CD8-positive, alpha-beta memory T cell (primary cell): Measurements from ENCODE around the gene LHFPL6. TPM values are rescaled to one million over a fixed set of nuclear protein-coding genes. Genes with fewer than 3 reads are reported as not detected.

Source experiments
- CTCF ChIA-PET: fragments of 350-600 bp; sonication (Branson Sonifier 250); formaldehyde crosslinking; loops from one replicate; lab custom pipeline; 2021; ENCODE audit warnings: antibody characterized with exemption; lab: Charles Lee
- POLR2A ChIA-PET: fragments of 350-600 bp; sonication (Branson Sonifier 250); formaldehyde crosslinking; loops from one replicate; lab custom pipeline; 2021; ENCODE audit warnings: antibody characterized with exemption; lab: Charles Lee
- DNase-seq, 5 donors: peaks; one replicate each; pipeline versions ENCODE4 v3.0.0 to v3.0.0-alpha.2; 2020 to 2022; ENCODE audit warnings: mixed read lengths in 1 of 5
- H3K27ac ChIP-seq: one replicate; pipeline ENCODE4 v1.7.0; 2013; ENCODE audit warnings: low read depth, mild to moderate bottlenecking, low read length, moderate library complexity
- H3K27me3 ChIP-seq: 2 replicates; pipeline ENCODE4 v1.7.0; 2013; ENCODE audit warnings: low read length, mild to moderate bottlenecking; ENCODE audit not compliant: insufficient read depth, poor library complexity, severe bottlenecking
- H3K36me3 ChIP-seq: 2 replicates; pipeline ENCODE4 v1.7.0; 2013; ENCODE audit warnings: mild to moderate bottlenecking, low read length, moderate library complexity; ENCODE audit not compliant: insufficient read depth
- H3K4me1 ChIP-seq: 2 replicates; pipeline ENCODE4 v1.7.0; 2013; ENCODE audit warnings: mild to moderate bottlenecking, low read length, moderate library complexity; ENCODE audit not compliant: insufficient read depth
- H3K4me3 ChIP-seq: 2 replicates; pipeline ENCODE4 v1.7.0; 2013; ENCODE audit warnings: mild to moderate bottlenecking, low read length
- H3K9me3 ChIP-seq: 2 replicates; pipeline ENCODE4 v1.7.0; 2013; ENCODE audit warnings: mild to moderate bottlenecking, low read length
- H3K27ac Mint-ChIP-seq, 8 donors: one replicate each; pipeline ENCODE4 v1.8.0; 2020 to 2021; ENCODE audit warnings: mixed read lengths in 8 of 8, mild to moderate bottlenecking in 6 of 8, inconsistent platforms in 3 of 8, moderate library complexity in 3 of 8
- H3K27me3 Mint-ChIP-seq, 2 donors: one replicate each; pipeline ENCODE4 v1.8.0; 2020 to 2021; ENCODE audit warnings: mixed read lengths in 2 of 2, mild to moderate bottlenecking in 1 of 2, moderate library complexity in 1 of 2
- H3K36me3 Mint-ChIP-seq, 3 donors: one replicate each; pipeline ENCODE4 v1.8.0; 2020 to 2021; ENCODE audit warnings: mixed read lengths in 3 of 3, inconsistent platforms in 1 of 3, mild to moderate bottlenecking in 1 of 3
- H3K4me1 Mint-ChIP-seq, 3 donors: one replicate each; pipeline ENCODE4 v1.8.0; 2020 to 2021; ENCODE audit warnings: mixed read lengths in 3 of 3, inconsistent platforms in 1 of 3, mild to moderate bottlenecking in 1 of 3
- H3K4me3 Mint-ChIP-seq, 7 donors: one replicate each; pipeline ENCODE4 v1.8.0; 2020 to 2021; ENCODE audit warnings: mixed read lengths in 7 of 7, mild to moderate bottlenecking in 6 of 7, moderate library complexity in 4 of 7, inconsistent platforms in 2 of 7
- H3K9me3 Mint-ChIP-seq, 5 donors: one replicate each; pipeline ENCODE4 v1.8.0; 2020 to 2022; ENCODE audit warnings: mixed read lengths in 5 of 5, mild to moderate bottlenecking in 3 of 5, moderate library complexity in 2 of 5, inconsistent platforms in 1 of 5
- polyA plus RNA-seq: library from polyadenylated mRNA; unstranded; fragments of 300-500 nt; fragmentation: Illumina TruSeq; gene quantifications from one replicate; pipeline ENCODE4 v1.2.3, GENCODE V29; 2021
- total RNA-seq, 2 experiments: library from RNA; stranded (reverse); gene quantifications; one replicate each; pipeline ENCODE4 v1.2.3, GENCODE V29; 2021

Gene LHFPL6
- total and polyA plus RNA-seq, 3 experiments from 2014 or later, result 5.9 to 6.4 TPM; not detected in 1

GRCh38 chr13:39411511-39411910, 191.5 kb downstream of the LHFPL6 start:
- H3K27ac Mint-ChIP-seq, result no peak overlapping the region
- H3K4me1 Mint-ChIP-seq, result no peaks in the 10 kb centered on the region
- H3K27me3 Mint-ChIP-seq, result peaks cover 0 to 34% of the 10 kb centered on the region in 2 donors
- Histone ChIP-seq H3K36me3 (no peaks in the 10 kb centered on the region), H3K4me3 (no peak overlapping the region), H3K9me3 (no peaks in the 10 kb centered on the region), H3K4me1 (no peaks in the 10 kb centered on the region), H3K27me3 (no peaks in the 10 kb centered on the region), H3K27ac (no peak overlapping the region)
- POLR2A ChIA-PET, result no interaction called here
- H3K4me3 Mint-ChIP-seq, result no peak overlapping the region
- CTCF ChIA-PET, result no interaction called here
- no peaks in the 10 kb centered on the region for H3K36me3 Mint-ChIP-seq
- no peaks in the 10 kb centered on the region for H3K9me3 Mint-ChIP-seq
- DNase-seq, result no peak

GRCh38 chr13:39410964-39411363, 192.0 kb downstream of the LHFPL6 start:
- H3K9me3 Mint-ChIP-seq, result no peaks in the 10 kb centered on the region
- no peak overlapping the region for H3K27ac ChIP-seq
- no peaks in the 10 kb centered on the region for H3K36me3 ChIP-seq
- H3K27me3 ChIP-seq, result no peaks in the 10 kb centered on the region
- no peaks in the 10 kb centered on the region for H3K4me1 ChIP-seq
- no peak overlapping the region for H3K4me3 ChIP-seq
- CTCF ChIA-PET, result no interaction called here
- DNase-seq, result no peak
- H3K27me3 Mint-ChIP-seq, result peaks cover 0 to 32% of the 10 kb centered on the region in 2 donors
- H3K4me1 Mint-ChIP-seq, result no peaks in the 10 kb centered on the region
- no peaks in the 10 kb centered on the region for H3K9me3 ChIP-seq
- H3K36me3 Mint-ChIP-seq, result no peaks in the 10 kb centered on the region
- no peak overlapping the region for H3K27ac Mint-ChIP-seq
- POLR2A ChIA-PET, result no interaction called here
- no peak overlapping the region for H3K4me3 Mint-ChIP-seq

GRCh38 chr13:39410096-39410901, 192.7 kb downstream of the LHFPL6 start:
- H3K27me3 Mint-ChIP-seq, result peaks cover 0 to 26% of the 10 kb centered on the region in 2 donors
- no peaks in the 10 kb centered on the region for H3K9me3 ChIP-seq
- H3K4me3 ChIP-seq, result no peak overlapping the region
- DNase-seq, result no peak
- peaks cover 0 to 3% (median 0%) of the 10 kb centered on the region in 5 donors for H3K9me3 Mint-ChIP-seq
- CTCF ChIA-PET, result no interaction called here
- POLR2A ChIA-PET, result no interaction called here
- no peaks in the 10 kb centered on the region for H3K36me3 Mint-ChIP-seq
- H3K4me3 Mint-ChIP-seq, result no peak overlapping the region
- no peaks in the 10 kb centered on the region for H3K4me1 Mint-ChIP-seq
- H3K36me3 ChIP-seq, result no peaks in the 10 kb centered on the region
- no peaks in the 10 kb centered on the region for H3K4me1 ChIP-seq
- no peak overlapping the region for H3K27ac ChIP-seq
- H3K27ac Mint-ChIP-seq, result no peak overlapping the region
- no peaks in the 10 kb centered on the region for H3K27me3 ChIP-seq

- Histone ChIP-seq H3K9me3 (no peaks in the 10 kb centered on the region), H3K27ac (no peak overlapping the region), H3K4me1 (no peaks in the 10 kb centered on the region), H3K27me3 (no peaks in the 10 kb centered on the region), H3K36me3 (no peaks in the 10 kb centered on the region), H3K4me3 (no peak overlapping the region)
- DNase-seq, result no peak
- Mint-ChIP-seq H3K36me3 (no peaks in the 10 kb centered on the region), H3K27me3 (peaks cover 0 to 22% of the 10 kb centered on the region in 2 donors), H3K4me1 (no peaks in the 10 kb centered on the region), H3K27ac (no peak overlapping the region), H3K9me3 (peaks cover 0 to 3% (median 0%) of the 10 kb centered on the region in 5 donors), H3K4me3 (no peak overlapping the region)
- CTCF ChIA-PET, result no interaction called here
- POLR2A ChIA-PET, result no interaction called here
Observed at GRCh38 chr13:39408512-39408911, 194.5 kb downstream of the LHFPL6 start.

GRCh38 chr13:39407786-39408185, 195.2 kb downstream of the LHFPL6 start:
- Mint-ChIP-seq H3K36me3 (no peaks in the 10 kb centered on the region), H3K27me3 (peaks cover 0 to 20% of the 10 kb centered on the region in 2 donors), H3K27ac (no peak overlapping the region), H3K4me3 (no peak overlapping the region), H3K9me3 (peaks cover 0 to 3% (median 0%) of the 10 kb centered on the region in 5 donors), H3K4me1 (no peaks in the 10 kb centered on the region)
- Histone ChIP-seq H3K36me3 (no peaks in the 10 kb centered on the region), H3K4me3 (no peak overlapping the region), H3K9me3 (no peaks in the 10 kb centered on the region), H3K27me3 (no peaks in the 10 kb centered on the region), H3K27ac (no peak overlapping the region), H3K4me1 (no peaks in the 10 kb centered on the region)
- DNase-seq, result no peak
- ChIA-PET CTCF (no interaction called here), POLR2A (no interaction called here)

GRCh38 chr13:39407138-39407537, 195.9 kb downstream of the LHFPL6 start:
- no peaks in the 10 kb centered on the region for H3K36me3 Mint-ChIP-seq

GRCh38 chr13:39406688-39407087, 196.3 kb downstream of the LHFPL6 start:
- H3K9me3 Mint-ChIP-seq, result peaks cover 0 to 3% (median 0%) of the 10 kb centered on the region in 5 donors
- no peak overlapping the region for H3K4me3 Mint-ChIP-seq
- CTCF ChIA-PET, result no interaction called here

More at GRCh38 chr13:39407138-39407537, 195.9 kb downstream of the LHFPL6 start:
- Histone ChIP-seq H3K27ac (no peak overlapping the region), H3K27me3 (no peaks in the 10 kb centered on the region), H3K9me3 (no peaks in the 10 kb centered on the region), H3K36me3 (no peaks in the 10 kb centered on the region), H3K4me1 (no peaks in the 10 kb centered on the region), H3K4me3 (no peak overlapping the region)
- no peaks in the 10 kb centered on the region for H3K4me1 Mint-ChIP-seq
- ChIA-PET POLR2A (no interaction called here), CTCF (no interaction called here)
- no peak for DNase-seq
- H3K4me3 Mint-ChIP-seq, result no peak overlapping the region
- H3K27me3 Mint-ChIP-seq, result peaks cover 0 to 17% of the 10 kb centered on the region in 2 donors
- H3K27ac Mint-ChIP-seq, result no peak overlapping the region
- H3K9me3 Mint-ChIP-seq, result peaks cover 0 to 3% (median 0%) of the 10 kb centered on the region in 5 donors

GRCh38 chr13:39405596-39406205, 197.3 kb downstream of the LHFPL6 start:
- Mint-ChIP-seq H3K27me3 (peaks cover 0 to 16% of the 10 kb centered on the region in 2 donors), H3K36me3 (no peaks in the 10 kb centered on the region), H3K4me3 (no peak overlapping the region), H3K4me1 (no peaks in the 10 kb centered on the region), H3K27ac (no peak overlapping the region), H3K9me3 (peaks cover 0 to 3% (median 0%) of the 10 kb centered on the region in 5 donors)
- Histone ChIP-seq H3K27ac (no peak overlapping the region), H3K27me3 (no peaks in the 10 kb centered on the region), H3K4me3 (no peak overlapping the region), H3K36me3 (no peaks in the 10 kb centered on the region), H3K4me1 (no peaks in the 10 kb centered on the region), H3K9me3 (no peaks in the 10 kb centered on the region)
- ChIA-PET POLR2A (no interaction called here), CTCF (no interaction called here)
- no peak for DNase-seq

More at GRCh38 chr13:39406688-39407087, 196.3 kb downstream of the LHFPL6 start:
- no peaks in the 10 kb centered on the region for H3K27me3 ChIP-seq
- no peaks in the 10 kb centered on the region for H3K4me1 ChIP-seq
- H3K27ac ChIP-seq, result no peak overlapping the region
- Mint-ChIP-seq H3K27ac (no peak overlapping the region), H3K27me3 (peaks cover 0 to 16% of the 10 kb centered on the region in 2 donors), H3K4me1 (no peaks in the 10 kb centered on the region), H3K36me3 (no peaks in the 10 kb centered on the region)
- DNase-seq, result no peak
- no peak overlapping the region for H3K4me3 ChIP-seq
- POLR2A ChIA-PET, result no interaction called here
- no peaks in the 10 kb centered on the region for H3K36me3 ChIP-seq
- no peaks in the 10 kb centered on the region for H3K9me3 ChIP-seq
